ENCODE results near the gene USP47.

The USP47 gene, protein sequence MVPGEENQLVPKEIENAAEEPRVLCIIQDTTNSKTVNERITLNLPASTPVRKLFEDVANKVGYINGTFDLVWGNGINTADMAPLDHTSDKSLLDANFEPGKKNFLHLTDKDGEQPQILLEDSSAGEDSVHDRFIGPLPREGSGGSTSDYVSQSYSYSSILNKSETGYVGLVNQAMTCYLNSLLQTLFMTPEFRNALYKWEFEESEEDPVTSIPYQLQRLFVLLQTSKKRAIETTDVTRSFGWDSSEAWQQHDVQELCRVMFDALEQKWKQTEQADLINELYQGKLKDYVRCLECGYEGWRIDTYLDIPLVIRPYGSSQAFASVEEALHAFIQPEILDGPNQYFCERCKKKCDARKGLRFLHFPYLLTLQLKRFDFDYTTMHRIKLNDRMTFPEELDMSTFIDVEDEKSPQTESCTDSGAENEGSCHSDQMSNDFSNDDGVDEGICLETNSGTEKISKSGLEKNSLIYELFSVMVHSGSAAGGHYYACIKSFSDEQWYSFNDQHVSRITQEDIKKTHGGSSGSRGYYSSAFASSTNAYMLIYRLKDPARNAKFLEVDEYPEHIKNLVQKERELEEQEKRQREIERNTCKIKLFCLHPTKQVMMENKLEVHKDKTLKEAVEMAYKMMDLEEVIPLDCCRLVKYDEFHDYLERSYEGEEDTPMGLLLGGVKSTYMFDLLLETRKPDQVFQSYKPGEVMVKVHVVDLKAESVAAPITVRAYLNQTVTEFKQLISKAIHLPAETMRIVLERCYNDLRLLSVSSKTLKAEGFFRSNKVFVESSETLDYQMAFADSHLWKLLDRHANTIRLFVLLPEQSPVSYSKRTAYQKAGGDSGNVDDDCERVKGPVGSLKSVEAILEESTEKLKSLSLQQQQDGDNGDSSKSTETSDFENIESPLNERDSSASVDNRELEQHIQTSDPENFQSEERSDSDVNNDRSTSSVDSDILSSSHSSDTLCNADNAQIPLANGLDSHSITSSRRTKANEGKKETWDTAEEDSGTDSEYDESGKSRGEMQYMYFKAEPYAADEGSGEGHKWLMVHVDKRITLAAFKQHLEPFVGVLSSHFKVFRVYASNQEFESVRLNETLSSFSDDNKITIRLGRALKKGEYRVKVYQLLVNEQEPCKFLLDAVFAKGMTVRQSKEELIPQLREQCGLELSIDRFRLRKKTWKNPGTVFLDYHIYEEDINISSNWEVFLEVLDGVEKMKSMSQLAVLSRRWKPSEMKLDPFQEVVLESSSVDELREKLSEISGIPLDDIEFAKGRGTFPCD (N-terminal part only)

DNA sequence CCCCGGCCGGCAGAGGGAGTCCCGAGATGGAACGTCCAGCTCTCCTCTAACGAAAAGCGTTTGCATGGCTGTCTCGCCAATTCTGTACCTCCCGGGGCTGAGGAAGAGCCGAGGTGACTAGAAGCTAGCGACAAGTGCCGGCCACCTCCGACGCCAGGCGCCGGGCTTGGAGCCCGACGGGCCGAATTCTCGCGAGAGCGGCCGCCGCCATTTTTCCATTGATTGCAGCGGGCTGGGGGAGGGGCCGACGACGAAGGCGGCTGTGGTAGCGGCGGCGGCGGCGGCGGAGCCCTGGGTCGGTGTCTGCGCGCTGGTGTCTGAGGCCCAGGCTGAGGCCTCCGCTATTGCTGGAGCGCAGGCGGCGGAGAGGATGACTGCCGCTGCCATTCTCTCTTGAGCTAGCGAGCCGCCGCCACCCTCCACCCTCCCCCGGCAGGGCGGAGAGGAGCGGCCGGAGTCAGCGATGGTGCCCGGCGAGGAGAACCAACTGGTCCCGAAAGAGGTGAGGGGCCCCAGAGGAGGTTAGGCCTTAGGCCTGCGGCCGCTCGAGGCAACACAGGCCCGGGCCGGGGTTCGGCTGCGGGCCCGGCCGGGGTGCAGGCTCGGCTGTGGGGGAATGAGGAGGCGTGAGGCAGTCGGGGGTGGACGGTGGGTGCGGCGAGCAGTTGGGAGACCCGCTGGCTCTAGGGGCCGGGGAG, at the start of gene USP47:
Gene USP47 (plus strand): TSS at position 250 of the 698 bp plus-strand sequence. CDS start 214 bp downstream, at position 464.
- peak; percentile 93 for DNase-seq

DNA sequence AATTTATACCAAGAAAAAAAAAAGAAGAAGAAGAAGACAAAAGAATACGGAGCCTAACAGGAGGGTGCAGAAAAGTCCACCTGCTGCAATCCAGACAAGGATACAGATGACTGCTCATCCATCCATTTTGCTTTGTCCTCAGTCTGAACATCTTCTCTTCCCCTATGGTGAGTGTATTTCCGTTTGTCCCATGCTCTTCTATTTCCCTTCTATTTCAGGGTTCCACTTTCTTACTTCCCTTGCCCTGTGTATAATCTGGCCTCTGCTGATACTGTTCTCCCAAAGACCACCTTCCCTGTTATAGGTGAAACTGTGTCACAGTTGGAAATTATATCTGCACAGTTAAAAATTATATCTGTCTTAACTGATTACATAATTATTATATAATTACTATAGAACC, 48.7 kb upstream of the USP47 start:
- no peak for DNase-seq

DNA sequence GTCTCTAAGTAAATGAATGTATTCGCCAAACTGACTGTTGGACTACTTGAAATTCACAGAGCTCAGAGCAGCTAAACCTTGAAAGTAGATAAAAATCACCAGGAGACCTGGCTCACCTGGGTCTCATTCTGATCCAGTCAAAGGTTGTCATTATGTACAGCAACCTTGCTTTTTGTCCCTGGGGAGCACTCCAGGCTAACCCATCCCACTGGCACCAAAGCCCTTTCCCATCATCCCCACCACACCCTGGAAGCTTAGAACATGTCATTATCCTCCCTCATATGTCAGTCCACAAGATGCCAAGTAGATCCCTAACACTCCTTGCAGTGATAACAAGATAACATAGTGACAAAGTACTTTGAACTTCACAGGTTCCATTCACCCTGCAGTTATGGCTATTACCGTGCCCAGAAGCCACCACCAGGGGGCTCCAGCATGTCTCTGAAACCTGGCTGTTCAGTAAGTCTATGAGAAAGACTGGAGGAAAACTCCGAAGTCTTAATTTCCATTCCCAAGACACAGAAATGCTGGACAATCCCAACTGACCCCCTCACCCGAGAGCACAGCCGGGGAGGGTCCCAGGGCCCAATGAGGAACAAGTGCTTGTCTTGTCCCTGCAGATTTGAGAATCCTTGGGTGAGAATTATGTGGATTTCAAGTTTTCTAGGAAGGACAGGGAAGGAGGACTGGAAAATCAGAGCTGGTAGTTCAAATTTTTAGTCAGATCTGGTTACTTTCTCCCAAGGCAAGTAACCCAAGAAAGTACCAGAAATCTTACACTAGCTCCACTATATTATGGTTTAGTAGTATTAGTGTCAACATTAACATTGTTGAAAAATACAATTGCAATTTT, 43.0 kb upstream of the USP47 start:
- DNase-seq: peak; percentile 69

GRCh38 chr11:11805228-11805627, 36.5 kb upstream of the USP47 start:
- DNase-seq: no peak

- no peak for DNase-seq
These were observed 35.7 kb upstream of the USP47 start for GRCh38 chr11:11806074-11806473.

- DNase-seq: no peak
These were observed 35.2 kb upstream of the USP47 start for GRCh38 chr11:11806586-11806985.

DNA sequence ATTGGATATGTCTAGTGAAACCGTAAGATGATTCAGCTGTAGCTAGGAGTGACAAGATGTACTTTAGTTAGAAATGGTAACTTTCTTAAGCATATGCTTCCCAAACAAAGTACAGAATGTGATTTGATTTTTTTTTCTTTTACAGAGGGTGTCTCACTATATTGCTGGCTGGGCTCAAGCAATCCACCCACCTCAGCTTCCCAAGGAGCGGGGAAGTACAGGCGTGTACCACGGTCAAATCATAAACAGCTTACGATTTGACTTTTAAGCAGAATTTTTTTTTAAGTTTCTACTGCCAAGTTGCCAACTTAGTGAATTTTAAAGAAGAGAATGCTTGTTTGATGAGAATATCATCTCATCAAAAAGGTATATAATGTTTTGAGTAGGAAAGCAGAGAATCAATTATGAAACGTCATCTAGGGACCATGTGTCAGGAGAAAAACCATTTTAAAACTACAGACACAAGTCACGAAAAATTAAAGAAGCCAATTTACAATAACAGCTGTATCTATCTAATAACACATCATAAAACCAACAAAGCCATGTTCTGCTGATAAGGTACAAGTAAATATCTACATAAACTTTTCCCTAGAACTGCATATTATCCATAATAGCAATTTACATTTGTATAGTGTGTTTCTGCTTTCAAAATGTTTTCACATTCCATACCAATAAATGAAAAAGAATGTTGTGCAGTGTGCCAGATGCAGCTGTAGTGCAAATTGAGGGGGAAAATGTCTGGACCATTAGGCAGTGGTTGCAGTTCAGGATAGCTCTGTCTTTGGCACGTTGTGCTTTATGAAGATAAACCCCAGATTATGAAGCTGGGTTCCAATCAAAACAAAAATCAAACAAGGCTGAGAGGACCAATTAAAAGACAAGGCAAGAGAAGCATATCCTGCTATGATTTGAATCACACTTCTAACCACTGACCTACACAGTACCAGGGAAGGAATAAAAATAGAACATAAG, 33.7 kb upstream of the USP47 start:
- no peak for DNase-seq

DNA sequence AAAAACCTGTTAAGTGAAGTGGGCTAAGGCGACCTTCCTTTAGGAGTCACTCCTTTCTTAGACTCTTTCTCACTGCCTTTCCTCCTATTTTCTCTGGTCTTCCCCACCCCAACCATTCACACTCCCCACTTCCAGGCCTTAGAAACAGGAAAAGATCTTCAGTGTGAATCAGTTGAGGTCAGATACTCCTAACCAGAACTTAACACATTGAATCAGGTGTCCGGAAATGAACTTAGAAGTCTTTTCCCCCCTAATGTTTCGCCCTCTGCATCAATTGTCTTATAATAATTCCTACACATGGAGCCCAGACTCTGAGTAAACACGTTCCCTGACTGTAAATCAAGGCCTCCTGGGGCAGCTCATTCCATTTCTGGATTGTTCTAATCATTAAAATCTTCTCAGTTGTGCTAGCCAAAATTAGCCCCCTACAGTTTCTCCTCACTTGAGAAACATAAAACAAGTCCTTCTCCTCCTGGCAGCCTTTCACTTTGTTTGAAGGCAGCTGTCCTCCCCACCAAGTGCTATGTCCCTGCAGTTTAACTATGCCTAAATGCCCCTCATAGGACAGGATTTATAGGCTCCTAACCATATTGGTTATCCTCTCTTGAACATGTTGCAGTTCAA, 32.7 kb upstream of the USP47 start:
- DNase-seq: no peak

DNA sequence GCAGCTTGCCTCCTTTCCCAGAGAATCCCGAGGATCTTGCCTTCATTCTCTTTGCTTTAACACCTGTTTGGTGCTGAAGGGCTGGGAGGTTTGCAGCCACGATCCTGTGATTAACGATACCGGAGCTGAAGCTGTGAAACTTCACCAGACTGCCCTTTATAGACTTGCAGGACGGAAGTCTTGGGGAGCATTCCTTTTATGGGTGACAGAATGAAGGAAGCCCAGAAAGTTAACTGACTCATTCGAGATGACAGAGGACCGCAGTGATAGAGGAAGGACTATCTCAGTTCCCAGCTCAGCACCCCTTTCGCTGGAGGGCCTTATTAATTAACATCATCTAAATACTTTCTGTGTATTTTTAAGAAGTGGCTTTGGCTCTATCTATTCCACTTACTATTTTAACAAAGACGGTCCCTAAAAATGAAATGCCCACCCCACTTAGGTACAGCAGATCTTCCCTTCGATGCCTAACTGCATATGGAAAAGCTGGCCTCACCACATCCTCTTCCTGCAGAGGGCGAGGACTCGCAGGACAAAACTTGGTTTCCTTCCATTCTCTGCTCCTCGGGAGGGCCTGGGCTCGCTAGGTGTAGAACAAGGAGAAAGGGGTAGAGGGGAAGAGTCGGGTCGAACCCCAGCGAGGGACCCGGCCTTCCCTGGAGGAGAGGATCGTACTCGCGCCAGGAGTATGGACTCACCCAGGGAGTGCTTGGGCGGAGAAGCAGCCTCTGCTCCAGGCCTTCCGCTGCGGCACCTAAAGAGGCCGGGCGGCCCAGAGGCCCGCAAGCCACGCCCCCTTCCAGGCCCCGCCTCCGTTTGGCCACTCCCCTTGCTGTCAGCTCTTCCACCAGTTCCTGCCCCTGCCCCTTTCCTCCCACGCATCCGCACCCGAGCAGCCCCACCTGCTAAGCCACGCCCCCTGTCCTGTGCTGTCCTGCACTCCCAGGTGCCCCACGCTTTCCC, 30.7 kb upstream of the USP47 start:
- DNase-seq: no peak

DNA sequence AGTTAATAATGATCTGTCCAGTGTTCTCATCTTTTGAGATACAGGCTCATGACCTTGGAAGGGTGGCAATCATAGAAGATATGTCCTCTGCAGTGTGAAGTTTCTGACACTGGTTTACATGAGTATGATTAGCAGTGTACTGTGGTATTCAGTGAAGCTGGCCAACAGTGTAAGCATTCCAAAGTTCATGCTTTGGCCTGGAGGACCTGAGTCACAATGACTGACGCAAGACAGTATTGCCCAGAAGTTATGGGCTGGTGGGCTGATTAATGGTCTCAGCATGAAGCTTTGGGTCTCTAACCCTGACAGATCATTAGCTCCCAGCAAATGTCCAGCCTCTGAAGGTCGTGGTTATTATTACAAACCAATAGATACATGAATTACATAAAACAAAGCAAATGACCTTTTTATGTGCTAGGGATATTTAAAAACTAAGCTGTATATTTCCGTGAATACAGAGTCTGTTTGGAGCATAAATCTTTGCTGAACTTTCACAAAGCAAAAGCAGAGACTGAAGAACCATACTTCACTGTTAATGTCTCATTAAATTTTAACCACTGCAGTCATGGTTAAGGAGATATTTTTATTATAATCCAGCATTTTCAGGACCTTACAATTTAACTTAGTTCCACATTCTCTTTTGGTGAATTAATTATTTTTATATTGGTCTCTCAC, 28.3 kb upstream of the USP47 start:
- DNase-seq: no peak

GRCh38 chr11:11814614-11815452, 26.9 kb upstream of the USP47 start:
- no peak for DNase-seq

DNA sequence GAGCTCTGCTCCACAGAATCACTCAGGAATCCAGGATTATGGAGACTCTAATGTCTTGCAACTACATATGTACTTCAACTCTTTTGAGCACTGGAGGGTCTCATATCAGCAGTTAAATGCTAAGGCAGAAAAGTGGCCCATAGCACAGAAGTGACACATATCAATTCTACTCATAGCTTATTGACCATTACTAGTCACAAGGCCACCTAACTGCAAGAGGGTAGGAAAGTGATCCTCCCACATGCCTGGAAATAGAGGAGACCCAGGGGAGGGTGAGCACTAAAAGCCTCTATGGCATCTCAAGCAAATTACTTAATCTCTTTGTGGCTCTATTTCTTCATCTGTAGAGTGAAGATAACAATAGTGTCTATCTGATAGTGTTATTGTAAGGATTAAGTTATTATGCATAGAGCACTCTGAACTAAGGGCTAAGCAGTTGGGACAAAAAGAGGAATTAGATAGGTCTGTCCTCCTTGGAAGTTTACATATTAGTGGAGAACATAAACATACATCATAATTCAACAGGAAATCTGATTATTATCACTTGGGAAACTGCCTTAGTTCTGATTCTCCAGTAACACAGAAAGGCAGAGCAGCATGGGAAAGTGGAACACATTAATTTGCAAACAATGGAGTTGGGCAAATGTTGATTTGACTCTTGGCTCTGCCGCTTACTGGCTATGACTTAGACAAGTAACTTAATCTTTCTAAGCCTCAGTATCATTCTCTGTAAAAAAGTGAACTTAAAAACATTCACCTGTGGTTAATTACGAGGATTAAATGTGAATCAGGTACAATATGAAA, 25.1 kb upstream of the USP47 start:
- no peak for DNase-seq

DNA sequence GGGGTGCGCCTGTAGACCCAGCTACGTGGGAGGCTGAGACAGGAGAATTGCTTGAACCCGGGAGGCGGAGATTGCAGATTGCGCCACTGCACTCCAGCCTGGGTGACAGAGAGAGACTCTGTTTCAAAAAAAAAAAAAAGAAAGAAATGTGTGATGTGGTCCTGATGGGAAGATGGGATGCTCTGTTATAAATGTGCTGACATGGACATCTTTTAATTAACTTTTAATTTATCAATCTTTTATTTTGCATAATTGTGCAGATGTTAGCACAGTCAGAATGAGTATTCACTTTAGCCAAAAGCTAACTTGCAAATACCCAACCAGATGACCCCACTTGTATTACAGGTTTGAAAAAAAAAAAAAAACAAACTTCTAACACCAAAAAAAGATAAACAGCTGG, 23.8 kb upstream of the USP47 start:
- no peak for DNase-seq

DNA sequence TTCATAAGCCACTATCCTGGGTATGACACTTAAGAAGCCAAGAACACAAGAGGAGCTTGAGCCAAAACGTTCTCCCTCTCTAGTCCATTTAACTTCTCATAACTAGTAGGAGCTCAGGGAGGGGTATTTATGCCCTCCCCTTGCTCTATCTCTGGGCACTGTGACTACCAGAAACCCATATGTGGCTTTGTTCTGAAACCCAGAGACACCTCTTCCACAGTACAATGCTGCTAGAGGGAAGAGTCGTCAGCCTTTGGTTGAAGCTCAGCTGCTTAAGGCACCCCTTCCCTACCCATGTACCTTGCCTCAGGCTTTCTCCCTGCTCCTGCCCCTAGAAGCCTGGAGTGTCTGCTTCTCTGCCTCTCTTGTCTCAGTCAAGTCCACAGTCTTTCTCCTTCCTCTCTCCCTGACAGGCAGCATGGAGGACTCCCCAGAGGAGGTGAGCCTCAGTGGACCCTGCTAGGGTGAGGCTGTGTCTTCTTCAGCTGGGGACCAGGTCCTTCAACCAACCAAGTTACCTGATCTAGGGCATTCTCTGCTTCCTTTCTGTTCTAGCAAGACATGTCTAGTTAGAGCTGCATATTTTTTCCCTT, 23.1 kb upstream of the USP47 start:
- no peak for DNase-seq

DNA sequence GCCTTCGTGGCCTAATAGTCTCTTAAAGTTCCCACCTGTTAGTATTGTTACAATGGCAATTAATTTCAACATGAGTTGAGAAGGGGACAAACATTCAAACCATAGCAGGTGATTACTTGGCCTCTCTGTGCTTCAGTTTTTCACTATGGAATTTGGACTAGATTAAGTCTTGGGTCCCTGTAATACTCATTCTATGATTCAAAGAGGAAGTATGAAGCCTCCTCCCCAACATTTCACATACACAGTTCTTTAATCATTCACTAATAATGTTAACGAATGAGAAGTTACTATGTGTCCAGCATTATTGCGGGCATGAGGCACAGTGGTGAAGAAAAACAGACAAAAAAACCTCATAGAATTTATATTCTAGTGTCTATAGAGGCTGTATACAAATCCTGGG, 19.9 kb upstream of the USP47 start:
- DNase-seq: no peak

DNA sequence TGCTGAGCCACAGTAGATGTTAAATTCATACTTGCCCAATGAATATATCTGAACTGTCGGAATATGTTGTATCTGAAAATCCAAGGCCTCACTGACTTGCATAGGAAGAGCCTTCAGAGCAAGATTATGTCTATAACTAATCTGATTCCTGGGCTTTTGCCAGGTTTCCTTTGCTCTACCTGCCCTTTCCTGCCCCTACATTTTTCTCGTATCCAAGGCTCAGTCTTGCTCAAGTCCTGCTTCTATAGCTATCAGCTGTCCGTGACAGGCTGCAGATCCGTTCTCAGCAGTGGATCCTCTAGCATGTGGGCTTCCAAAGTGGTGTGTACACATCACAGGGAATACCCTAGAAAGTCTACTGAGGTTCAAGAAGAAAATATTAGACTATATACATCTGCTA, 18.8 kb upstream of the USP47 start:
- no peak for DNase-seq

Data from stimulated activated CD4-positive, alpha-beta T cell treated with anti-CD3 and anti-CD28 coated beads, Interleukin-4, amount 100 ng/mL, for 24 hours (primary cell).